Neutrophil (primary cell): ENCODE results near the gene BABAM2.

ENCODE experiments used
- H3K27ac ChIP-seq: fragments of 200-600 bp; sonication (generic); 2 replicates; pipeline ENCODE4 v1.5.1; 2016; ENCODE audit warnings: mild to moderate bottlenecking, moderate library complexity
- H3K27me3 ChIP-seq: fragments of 200-600 bp; sonication (generic); 2 replicates; pipeline ENCODE4 v1.6.0; 2016; ENCODE audit warnings: mild to moderate bottlenecking
- H3K36me3 ChIP-seq: fragments of 200-600 bp; sonication (generic); 2 replicates; pipeline ENCODE4 v1.5.1; 2017
- H3K4me1 ChIP-seq, 2 experiments: fragments of 200-600 bp in 1 of 2; sonication (generic) in 1 of 2; 1 replicate in 1 of 2; 2 replicates in 1 of 2; pipeline versions ENCODE4 v1.5.1 to v1.6.1; 2013 to 2016; ENCODE audit warnings: low read depth in 1 of 2, low read length in 1 of 2, mild to moderate bottlenecking in 1 of 2, moderate library complexity in 1 of 2; ENCODE audit not compliant: control insufficient read depth in 1 of 2, insufficient read depth in 1 of 2
- H3K4me3 ChIP-seq, 2 experiments: fragments of 200-600 bp in 1 of 2; sonication (generic) in 1 of 2; 1 replicate in 1 of 2; 2 replicates in 1 of 2; pipeline ENCODE4 v1.5.1; 2013 to 2016; ENCODE audit warnings: low read depth in 1 of 2, low read length in 1 of 2, mild to moderate bottlenecking in 1 of 2, moderate library complexity in 1 of 2
- H3K9me3 ChIP-seq: fragments of 200-600 bp; sonication (generic); 2 replicates; pipeline ENCODE4 v1.5.1; 2016
- CTCF ChIP-seq: fragments of 200-600 bp; sonication (generic); IDR thresholded peaks from 2 replicates; pipeline ENCODE4 v1.5.1; 2016; ENCODE audit warnings: antibody characterized with exemption

BABAM2 gene

GRCh38 chr2:28172114-28172898 lies 281.8 kb downstream of the BABAM2 start:
- Histone ChIP-seq H3K4me1 (no peaks in the 10 kb centered on the region), H3K9me3 (peaks cover 3% of the 10 kb centered on the region), H3K4me3 (no peak overlapping the region), H3K27me3 (no peaks in the 10 kb centered on the region), H3K27ac (no peak overlapping the region), H3K36me3 (no peaks in the 10 kb centered on the region)
- no peak for TF ChIP-seq CTCF

- no peak for TF ChIP-seq CTCF
- Histone ChIP-seq H3K27me3 (no peaks in the 10 kb centered on the region), H3K27ac (no peak overlapping the region)
These were observed 282.8 kb downstream of the BABAM2 start for GRCh38 chr2:28173377-28173776.

GRCh38 chr2:28174211-28174610 lies 283.7 kb downstream of the BABAM2 start:
- Histone ChIP-seq H3K27me3 (no peaks in the 10 kb centered on the region), H3K4me1 (no peaks in the 10 kb centered on the region), H3K9me3 (peaks cover 3% of the 10 kb centered on the region), H3K4me3 (no peak overlapping the region), H3K27ac (no peak overlapping the region), H3K36me3 (no peaks in the 10 kb centered on the region)
- TF ChIP-seq CTCF = no peak

More at GRCh38 chr2:28173377-28173776, 282.8 kb downstream of the BABAM2 start:
- H3K4me1 ChIP-seq = no peaks in the 10 kb centered on the region
- H3K9me3 ChIP-seq = peaks cover 3% of the 10 kb centered on the region
- H3K36me3 ChIP-seq = no peaks in the 10 kb centered on the region
- no peak overlapping the region for H3K4me3 ChIP-seq

- Histone ChIP-seq H3K4me3 (no peak overlapping the region), H3K9me3 (peaks cover 3% of the 10 kb centered on the region), H3K36me3 (no peaks in the 10 kb centered on the region), H3K27ac (no peak overlapping the region), H3K4me1 (no peaks in the 10 kb centered on the region), H3K27me3 (no peaks in the 10 kb centered on the region)
- TF ChIP-seq CTCF = no peak
These were observed 284.5 kb downstream of the BABAM2 start for GRCh38 chr2:28175028-28175427.

GRCh38 chr2:28178946-28179345 lies 288.4 kb downstream of the BABAM2 start:
- no peaks in the 10 kb centered on the region for H3K27me3 ChIP-seq
- no peak for TF ChIP-seq CTCF
- no peak overlapping the region for H3K27ac ChIP-seq
- H3K9me3 ChIP-seq = peaks cover 3% of the 10 kb centered on the region
- H3K4me1 ChIP-seq = no peaks in the 10 kb centered on the region
- no peaks in the 10 kb centered on the region for H3K36me3 ChIP-seq
- no peak overlapping the region for H3K4me3 ChIP-seq
